HG03103 (cell line): Measurements from ENCODE around the gene RSPH10B2.
"Not testable (repeated sequence)": the region's sequence is repeated elsewhere in the genome, so short reads cannot be mapped to it uniquely, and the experiment has no call there.

Source experiments
- ATAC-seq: cut with Tn5 transposase; IDR thresholded peaks from one replicate; pipeline ENCODE4 v1.9.1; 2021; ENCODE audit warnings: low read depth; ENCODE audit not compliant: unreplicated experiment

The RSPH10B2 gene

GRCh38 chr7:6781581-6781980, 27.7 kb downstream of the RSPH10B2 start:
- not testable (repeated sequence) for ATAC-seq

GRCh38 chr7:6789353-6789752, 35.5 kb downstream of the RSPH10B2 start:
- ATAC-seq: not testable (repeated sequence)

- not testable (repeated sequence) for ATAC-seq
Observed at GRCh38 chr7:6792113-6792872, 38.4 kb downstream of the RSPH10B2 start.

GRCh38 chr7:6794276-6794675, 40.4 kb downstream of the RSPH10B2 start:
- not testable (repeated sequence) for ATAC-seq

- ATAC-seq: not testable (repeated sequence)
Observed at GRCh38 chr7:6797218-6797617, 43.3 kb downstream of the RSPH10B2 start.

- ATAC-seq: not testable (repeated sequence)
Observed at GRCh38 chr7:6798047-6798446, 44.1 kb downstream of the RSPH10B2 start.

- not testable (repeated sequence) for ATAC-seq
Observed at GRCh38 chr7:6799887-6800286, 46.0 kb downstream of the RSPH10B2 start.

GRCh38 chr7:6800331-6800730, 46.4 kb downstream of the RSPH10B2 start:
- not testable (repeated sequence) for ATAC-seq

GRCh38 chr7:6807393-6807918, 53.6 kb downstream of the RSPH10B2 start:
- ATAC-seq: not testable (repeated sequence)

GRCh38 chr7:6807959-6808358, 54.1 kb downstream of the RSPH10B2 start:
- not testable (repeated sequence) for ATAC-seq

GRCh38 chr7:6813011-6813410, 59.1 kb downstream of the RSPH10B2 start:
- not testable (repeated sequence) for ATAC-seq

GRCh38 chr7:6815470-6815869, 61.6 kb downstream of the RSPH10B2 start:
- not testable (repeated sequence) for ATAC-seq

GRCh38 chr7:6821622-6822021, 67.7 kb downstream of the RSPH10B2 start:
- ATAC-seq: not testable (repeated sequence)

GRCh38 chr7:6825236-6826125, 71.6 kb downstream of the RSPH10B2 start:
- peak; percentile 31 for ATAC-seq

- ATAC-seq: peak; percentile 99
Observed at GRCh38 chr7:6826151-6826550, 72.2 kb downstream of the RSPH10B2 start, which contains the start of gene CCZ1B. CCZ1B (minus strand) TSS chr7:6826275; CDS start chr7:6826197, 78 bp downstream.

- not testable (repeated sequence) for ATAC-seq
Observed at GRCh38 chr7:6827180-6827579, 73.3 kb downstream of the RSPH10B2 start.

- ATAC-seq: not testable (repeated sequence)
Observed at GRCh38 chr7:6829616-6830015, 75.7 kb downstream of the RSPH10B2 start.

GRCh38 chr7:6830026-6830425, 76.1 kb downstream of the RSPH10B2 start:
- ATAC-seq: not testable (repeated sequence)

- ATAC-seq: no peak
Observed at GRCh38 chr7:6831018-6831725, 77.3 kb downstream of the RSPH10B2 start.

- no peak for ATAC-seq
Observed at GRCh38 chr7:6833636-6834035, 79.7 kb downstream of the RSPH10B2 start.
